LNCaP clone FGC (cell line): ENCODE data around the gene PTOV1.

Source experiments
- DNase-seq: peaks from one replicate; pipeline ENCODE4 v3.0.0-alpha.2; 2011; ENCODE audit warnings: low read depth
- H3K4me3 ChIP-seq: 2 replicates; pipeline ENCODE4 v1.5.1; 2011; ENCODE audit warnings: mild to moderate bottlenecking, low read depth, low read length, control low read depth
- CTCF ChIP-seq: IDR thresholded peaks from 2 replicates; pipeline ENCODE4 v1.5.1; 2012; ENCODE audit warnings: mild to moderate bottlenecking; ENCODE audit not compliant: control insufficient read depth, insufficient read depth; ENCODE audit errors: extremely low read depth

The PTOV1 gene

GRCh38 chr19:49811328-49811727 is 39.6 kb upstream of the PTOV1 start:
- no peak for TF ChIP-seq CTCF
- H3K4me3 ChIP-seq = no peak overlapping the region
- no peak for DNase-seq

- no peak for DNase-seq
- H3K4me3 ChIP-seq = peak overlapping the region; percentile 86
- no peak for TF ChIP-seq CTCF
Observed at GRCh38 chr19:49812452-49812996, 38.4 kb upstream of the PTOV1 start.

- no peak for TF ChIP-seq CTCF
- DNase-seq = peak; percentile 92
- peak within 1 kb of the TSS; percentile 86 for H3K4me3 ChIP-seq
Observed at GRCh38 chr19:49812997-49813861, 37.7 kb upstream of the PTOV1 start, which contains the start of gene FUZ. TSS of gene FUZ (minus strand) at chr19:49813292. CDS start at chr19:49813106, 186 bp downstream.

- no peak for DNase-seq
- peak overlapping the region; percentile 86 for H3K4me3 ChIP-seq
- TF ChIP-seq CTCF = no peak
Observed at GRCh38 chr19:49814010-49814409, 36.9 kb upstream of the PTOV1 start.

- peak overlapping the region; percentile 94 for H3K4me3 ChIP-seq
- DNase-seq = no peak
- no peak for TF ChIP-seq CTCF
Observed at GRCh38 chr19:49816590-49816989, 34.4 kb upstream of the PTOV1 start.

GRCh38 chr19:49817964-49818648 is 32.9 kb upstream of the PTOV1 start, which contains the start of gene MED25:
TSS of gene MED25 (plus strand) at chr19:49818289. CDS start at chr19:49818342, 53 bp downstream.
- peak; percentile 56 for DNase-seq
- peak within 1 kb of the TSS; percentile 94 for H3K4me3 ChIP-seq
- TF ChIP-seq CTCF = no peak
